HG03520 (cell line): ENCODE measurements around the gene MCOLN3.
"Not testable (repeated sequence)": the region's sequence is repeated elsewhere in the genome, so short reads cannot be mapped to it uniquely, and the experiment has no call there.

ENCODE experiments used
- ATAC-seq: cut with Tn5 transposase; IDR thresholded peaks from one replicate; pipeline ENCODE4 v1.9.1; 2021; ENCODE audit warnings: mild to moderate bottlenecking, moderate library complexity; ENCODE audit not compliant: unreplicated experiment

MCOLN3 gene

DNA sequence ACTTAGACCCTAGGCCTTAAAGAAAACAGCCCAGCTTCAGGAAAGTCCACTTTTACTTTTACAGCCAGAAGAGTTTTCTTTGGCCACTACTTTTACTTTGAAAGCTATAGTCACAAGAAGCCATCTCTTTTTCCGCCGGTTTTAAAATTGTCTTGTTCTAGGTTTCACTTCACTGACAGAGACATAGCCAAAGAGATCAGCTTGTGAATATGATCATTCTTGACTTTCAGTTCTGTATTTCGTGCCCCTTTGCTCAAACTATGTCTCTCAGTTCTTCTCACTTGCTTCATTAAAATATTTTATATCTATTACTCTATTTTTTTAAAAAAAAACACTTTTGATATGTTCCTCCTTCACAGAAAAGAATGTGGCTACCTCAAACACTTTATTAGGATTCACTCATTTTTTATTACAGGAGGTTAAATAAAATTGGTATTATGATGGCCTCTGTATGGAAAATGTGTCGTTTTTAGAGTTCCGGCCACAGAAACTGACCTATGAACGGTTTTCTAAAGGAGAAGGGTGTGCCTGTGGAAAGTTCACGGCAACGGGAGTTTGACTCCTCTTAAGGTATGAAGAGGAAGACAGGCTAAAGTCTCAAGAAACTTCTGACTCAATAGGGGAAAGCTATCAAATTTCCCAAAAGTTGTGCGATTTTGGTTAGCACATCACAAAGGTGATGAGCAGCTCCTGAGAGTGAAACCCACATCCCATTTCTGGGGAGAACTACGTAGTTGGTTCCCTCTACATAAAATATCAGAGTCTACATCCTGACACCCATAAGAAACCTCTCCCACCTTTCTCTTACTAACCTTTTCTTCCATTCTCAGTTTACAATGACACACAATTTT is 52.6 kb downstream of the MCOLN3 start:
- peak; percentile 43 for ATAC-seq

DNA sequence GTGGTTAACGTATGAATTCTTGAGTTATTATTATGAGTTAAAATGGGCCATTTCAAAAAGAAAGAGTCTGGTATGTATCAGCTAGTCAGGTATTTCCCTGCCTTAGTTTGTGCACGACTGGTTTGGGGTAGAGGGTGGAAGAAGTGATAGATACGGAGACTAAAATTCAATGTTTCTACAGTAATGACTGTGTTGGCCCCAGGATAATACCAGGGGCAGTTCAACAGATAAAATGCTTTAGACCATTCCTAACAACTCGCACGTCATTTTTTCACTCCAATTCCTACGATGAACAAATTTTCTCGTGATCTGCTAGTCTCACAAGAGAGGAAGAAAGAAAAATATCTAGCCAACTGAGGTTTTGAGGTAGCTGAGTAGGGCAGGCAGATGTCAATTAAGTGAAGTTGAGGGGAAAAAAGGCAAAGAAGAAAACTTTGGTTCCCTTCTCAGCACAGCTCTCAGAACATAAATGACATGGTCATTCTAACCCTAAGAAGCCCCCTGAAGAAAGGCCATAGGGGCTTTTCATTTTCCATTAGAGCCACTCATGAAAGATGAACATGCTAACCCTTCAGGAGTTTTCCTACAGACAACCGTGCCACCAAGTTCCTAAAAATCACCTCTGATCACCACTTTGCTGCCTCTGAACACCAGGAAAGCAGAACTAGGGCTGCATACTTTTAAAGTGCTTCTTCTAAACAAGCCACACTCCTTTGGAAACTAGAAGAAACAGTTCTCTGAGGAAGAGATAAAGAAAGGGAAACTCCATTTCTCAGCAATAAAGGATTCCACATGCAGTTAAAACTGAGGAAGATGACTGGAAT is 57.0 kb downstream of the MCOLN3 start:
- peak; percentile 38 for ATAC-seq

DNA sequence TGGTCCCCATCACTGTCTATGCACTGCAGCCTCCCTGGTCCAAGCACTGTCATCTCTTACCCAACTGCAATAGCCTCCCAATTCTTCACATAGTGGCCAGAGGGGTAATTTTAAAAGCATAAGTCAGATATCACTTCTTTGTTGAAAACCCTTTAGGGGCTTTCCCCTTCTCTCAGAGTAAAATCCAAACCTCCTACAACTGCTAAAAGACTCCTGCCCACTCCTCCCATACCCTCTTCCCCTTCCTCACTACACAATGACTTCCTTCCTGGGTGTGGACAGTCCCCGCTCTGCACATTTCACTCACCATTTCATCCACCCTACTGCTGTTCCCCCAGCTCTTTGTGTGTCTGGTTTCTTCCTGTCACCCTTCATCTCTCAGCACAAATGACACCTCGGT is 59.7 kb downstream of the MCOLN3 start:
- ATAC-seq: peak; percentile 36

DNA sequence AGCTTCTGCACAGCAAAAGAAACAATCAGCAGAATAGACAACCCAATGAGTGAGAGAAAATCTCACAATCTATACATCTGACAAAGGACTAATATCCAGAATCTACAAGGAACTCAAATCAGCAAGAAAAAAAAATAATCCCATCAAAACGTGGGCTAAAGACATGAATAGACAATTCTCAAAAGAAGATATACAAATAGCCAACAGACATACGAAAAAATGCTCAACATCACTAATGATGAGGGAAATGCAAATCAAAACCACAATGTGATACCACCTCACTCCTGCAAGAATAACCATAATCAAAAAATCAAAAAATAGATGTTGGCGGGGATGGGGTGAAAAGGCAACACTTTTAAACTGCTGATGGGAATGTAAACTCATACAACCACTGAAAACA is 61.7 kb downstream of the MCOLN3 start:
- ATAC-seq: not testable (repeated sequence)

DNA sequence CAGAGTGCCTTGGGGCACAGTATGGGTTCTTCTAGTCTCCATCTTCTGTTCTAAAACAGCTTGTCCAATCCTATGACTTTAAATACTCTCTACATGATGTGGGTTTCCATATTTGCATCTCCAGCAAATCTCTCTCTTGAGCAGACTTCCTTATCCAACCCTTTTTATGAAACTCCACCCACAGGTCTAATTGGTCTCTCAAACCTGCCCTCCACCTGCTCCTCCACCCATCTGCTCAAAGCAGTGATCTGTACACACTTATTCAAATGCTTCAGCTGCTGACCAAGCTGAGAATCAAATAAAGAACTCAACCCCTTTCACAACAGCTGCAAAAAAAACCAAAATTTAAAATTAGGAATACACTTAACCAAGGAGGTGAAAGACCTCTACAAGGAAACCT is 62.9 kb downstream of the MCOLN3 start:
- peak; percentile 52 for ATAC-seq

DNA sequence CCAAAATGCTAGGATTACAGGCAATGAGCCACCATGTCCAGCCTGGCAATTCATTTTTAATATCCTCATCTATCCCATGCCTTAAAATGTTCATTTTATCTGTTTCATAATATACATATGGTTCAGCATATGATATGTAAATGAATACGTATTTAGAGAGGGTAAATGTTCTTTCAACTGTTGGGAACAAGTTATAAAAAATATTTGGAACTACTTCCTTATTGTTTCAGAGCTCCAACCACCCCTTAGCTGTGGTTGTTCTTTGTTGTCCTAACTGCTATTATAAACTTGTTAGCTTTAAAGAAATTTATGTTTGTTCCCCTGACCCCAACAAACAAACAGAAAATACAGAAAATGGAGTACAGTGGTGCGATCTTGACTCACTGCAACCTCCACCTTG is 65.9 kb downstream of the MCOLN3 start:
- ATAC-seq: no peak

DNA sequence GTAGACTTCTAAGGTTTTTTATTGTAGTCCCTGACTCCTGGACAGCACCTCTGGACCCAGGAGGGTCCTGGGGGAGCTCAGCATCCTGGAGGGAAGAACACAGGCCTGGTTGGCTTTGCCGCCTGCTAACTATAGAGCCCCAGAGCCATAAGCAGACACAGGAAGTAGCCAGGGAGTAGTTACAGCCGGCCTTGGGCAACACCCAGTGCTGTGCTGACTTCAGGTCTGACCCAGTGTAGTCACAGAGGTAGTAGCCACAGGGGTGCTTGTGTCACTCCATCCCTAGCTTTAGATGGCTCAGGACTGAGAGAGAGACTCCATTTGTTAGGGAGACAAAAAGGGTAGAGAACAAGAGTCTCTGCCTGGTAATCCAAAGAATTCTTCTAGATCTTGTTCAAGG is 73.3 kb downstream of the MCOLN3 start:
- ATAC-seq: peak; percentile 34

DNA sequence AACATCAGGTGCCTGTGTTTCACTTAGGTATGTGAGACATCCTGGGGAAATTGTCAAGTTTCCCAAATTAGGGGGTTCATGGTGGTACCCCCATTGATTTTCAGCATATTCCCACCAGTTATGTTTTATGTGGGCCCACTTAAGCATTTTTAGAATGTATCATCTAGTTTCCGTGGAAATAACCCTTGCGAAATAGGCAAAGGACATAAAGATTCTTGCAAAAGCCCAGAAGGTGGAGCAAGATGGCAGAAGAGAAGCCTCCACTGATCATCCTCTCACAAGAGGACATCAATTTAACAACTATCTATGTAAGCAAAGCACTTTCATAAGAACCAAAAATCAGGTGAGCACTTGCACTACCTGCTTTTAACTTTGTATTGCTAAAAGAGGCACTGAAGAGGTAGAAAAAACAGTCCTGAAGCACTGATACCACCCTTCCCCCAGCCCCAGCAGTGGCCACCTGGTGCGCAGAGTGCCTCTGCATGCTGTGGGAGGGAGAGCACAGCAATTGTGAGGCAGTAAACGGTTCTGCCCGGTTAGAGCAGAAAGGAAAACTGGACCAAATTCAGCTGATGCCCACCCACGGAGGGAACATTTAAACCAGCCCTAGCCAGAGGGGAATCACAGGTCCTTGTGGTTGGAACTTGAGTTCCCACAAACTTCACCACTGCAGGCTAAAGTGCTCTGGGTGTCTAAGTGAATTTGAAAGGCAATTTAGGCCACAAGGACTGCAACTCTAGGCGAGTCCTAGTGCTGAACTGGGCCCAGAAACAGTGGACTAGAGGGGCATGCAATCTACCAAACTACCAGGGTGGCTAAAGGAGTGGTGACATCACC is 74.6 kb downstream of the MCOLN3 start:
- peak; percentile 40 for ATAC-seq

DNA sequence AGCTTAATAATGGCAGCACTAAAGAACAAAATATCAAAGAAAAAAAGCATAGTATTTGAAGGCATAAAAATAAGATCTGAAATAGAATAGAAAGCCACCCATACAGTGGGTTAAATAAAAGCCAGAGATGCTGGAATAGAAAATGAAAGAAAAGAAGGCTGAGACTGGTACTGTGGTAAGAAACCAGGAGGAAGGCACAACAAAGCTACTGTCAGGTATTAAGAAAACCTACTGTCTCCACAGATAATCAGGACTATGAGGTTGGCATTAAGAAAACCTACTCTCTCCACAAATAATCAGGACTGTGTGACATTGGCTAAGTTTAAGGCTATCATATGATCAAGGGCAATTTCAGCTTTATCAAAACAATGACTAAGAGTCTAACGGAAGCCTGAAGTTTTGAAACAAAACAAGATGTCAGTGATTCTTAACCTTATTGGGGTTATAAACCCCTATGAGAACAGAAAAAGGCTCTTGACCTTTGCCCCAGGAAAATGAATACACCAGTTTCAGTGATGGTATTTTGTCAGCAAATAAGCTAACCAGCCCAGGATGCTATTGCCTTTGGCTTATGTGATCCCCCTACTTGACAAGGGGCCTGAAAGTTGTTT is 75.8 kb downstream of the MCOLN3 start:
- ATAC-seq: peak; percentile 43

DNA sequence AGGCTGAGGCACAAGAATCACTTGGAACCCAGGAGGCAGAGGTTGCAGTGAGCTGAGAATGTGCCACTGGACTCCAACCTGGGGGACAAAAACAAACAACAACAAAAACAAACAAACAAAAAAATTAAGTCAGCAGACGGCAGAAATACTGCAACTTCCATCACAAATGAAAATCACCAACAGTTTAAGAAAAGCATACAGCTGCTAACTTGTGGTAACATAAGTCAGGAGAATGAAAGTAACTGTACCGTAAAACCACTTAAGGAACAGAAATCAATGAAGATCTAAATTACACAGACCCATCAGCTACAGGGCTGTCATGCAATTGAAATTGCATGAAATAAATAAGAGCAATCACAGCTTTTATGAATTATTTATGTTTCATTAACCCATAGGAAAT is 76.3 kb downstream of the MCOLN3 start:
- peak; percentile 27 for ATAC-seq

DNA sequence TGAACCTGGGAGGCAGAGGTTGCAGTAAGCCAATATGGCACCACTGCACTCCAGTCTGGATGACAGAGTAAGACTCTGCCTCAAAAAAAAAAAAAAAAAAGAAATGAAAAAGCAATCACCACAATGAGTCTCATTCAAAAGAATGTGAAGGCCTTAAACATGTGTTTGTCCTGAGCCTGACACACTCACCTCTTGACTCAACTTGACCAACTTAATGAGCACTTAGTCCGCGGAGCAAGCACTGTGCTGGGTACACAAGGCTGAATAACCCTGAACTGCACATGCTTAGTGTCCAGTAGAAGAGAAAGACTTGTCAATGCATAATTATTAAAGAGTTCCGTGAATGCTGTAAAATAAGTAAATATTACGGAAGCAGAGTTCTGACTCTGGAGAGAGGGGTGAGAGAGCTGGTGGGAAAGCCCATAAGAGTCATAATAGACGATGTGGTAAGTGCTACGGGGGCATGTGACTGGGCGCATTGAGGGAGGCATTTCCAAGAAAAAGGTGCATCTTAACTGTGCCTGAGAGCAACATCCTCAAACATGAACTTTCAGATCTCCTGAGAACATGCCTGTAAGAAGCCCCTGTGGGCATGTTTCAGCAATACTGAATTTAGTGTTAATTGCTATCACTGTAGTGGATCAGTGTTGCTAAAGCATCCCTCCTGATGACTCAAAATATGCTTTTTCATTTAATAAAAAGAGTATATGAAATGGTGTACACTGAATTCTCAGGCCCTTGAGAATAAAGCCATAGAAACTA is 78.6 kb downstream of the MCOLN3 start:
- peak; percentile 31 for ATAC-seq

DNA sequence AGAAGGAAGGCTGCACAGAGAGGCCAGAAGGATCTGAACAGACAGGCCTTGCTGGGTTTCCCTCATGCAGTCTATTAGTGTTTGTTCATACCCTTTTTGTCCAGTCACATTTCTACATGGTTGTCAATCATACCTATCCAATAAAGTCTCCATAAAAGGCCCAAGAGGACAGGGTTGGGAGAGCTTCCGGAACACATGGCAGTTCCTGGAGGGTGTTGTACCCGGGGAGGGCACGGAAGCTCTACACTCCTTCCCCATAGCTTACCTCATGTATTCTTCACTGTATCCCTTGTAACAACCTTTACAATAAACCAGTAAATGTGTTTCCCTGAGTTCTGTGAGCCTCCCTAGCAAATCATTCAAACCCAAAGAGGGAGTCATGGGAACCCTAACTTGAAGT is 79.4 kb downstream of the MCOLN3 start:
- no peak for ATAC-seq

DNA sequence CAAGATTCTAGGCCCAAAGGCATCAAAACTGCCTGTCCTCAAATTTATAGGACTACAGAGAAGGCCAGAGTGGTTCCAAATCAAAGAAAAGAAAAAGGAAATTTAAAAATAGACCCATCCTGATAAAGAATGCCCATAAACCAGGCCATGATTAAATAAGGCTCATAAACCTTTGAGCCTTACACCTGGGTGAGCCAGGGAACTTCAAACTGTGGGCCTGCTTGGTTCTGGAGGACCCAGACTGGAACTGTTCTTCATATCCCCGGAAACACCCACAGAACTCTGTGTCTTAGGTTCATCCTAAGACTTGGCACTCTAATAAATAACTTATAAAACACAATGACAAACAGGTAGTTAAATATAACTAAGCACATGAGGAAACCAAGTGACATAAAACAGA is 80.2 kb downstream of the MCOLN3 start:
- no peak for ATAC-seq
